Natural killer cell (primary cell): ENCODE results near the gene MYO1F. TPM values are rescaled to one million over a fixed set of nuclear protein-coding genes. Genes with fewer than 3 reads are reported as not detected.
"Not testable (repeated sequence)": the region's sequence is repeated elsewhere in the genome, so short reads cannot be mapped to it uniquely, and the experiment has no call there.

Experiments used
- ATAC-seq, 3 donors: fragments of 150-1000 bp in 2 of 3; fragments of 200-7000 bp in 1 of 3; cut with Tn5 transposase; 1 replicate in 1 of 3; 2 replicates in 2 of 3; pipeline ENCODE4 v1.10.0; 2021; ENCODE audit warnings: mild to moderate bottlenecking in 2 of 3, moderate library complexity in 2 of 3
- DNase-seq, 2 donors: peaks; one replicate each; pipeline versions ENCODE4 v3.0.0 to v3.0.0-alpha.2; 2013 to 2021; ENCODE audit warnings: mixed read lengths in 1 of 2
- H3K27ac ChIP-seq: one replicate; pipeline ENCODE4 v1.5.1; 2013; ENCODE audit warnings: mild to moderate bottlenecking, low read length
- H3K27me3 ChIP-seq: one replicate; pipeline ENCODE4 v1.6.1; 2013; ENCODE audit warnings: low read length; ENCODE audit not compliant: control insufficient read depth, insufficient read depth
- H3K36me3 ChIP-seq: one replicate; pipeline ENCODE4 v1.6.1; 2013; ENCODE audit warnings: low read length; ENCODE audit not compliant: control insufficient read depth, insufficient read depth
- H3K4me1 ChIP-seq: one replicate; pipeline ENCODE4 v1.6.1; 2013; ENCODE audit warnings: low read length; ENCODE audit not compliant: control insufficient read depth, insufficient read depth
- H3K4me3 ChIP-seq: one replicate; pipeline ENCODE4 v1.5.1; 2013; ENCODE audit warnings: low read length
- H3K9me3 ChIP-seq: one replicate; pipeline ENCODE4 v1.6.1; 2013; ENCODE audit warnings: low read length; ENCODE audit not compliant: control insufficient read depth, insufficient read depth
- H3K27ac Mint-ChIP-seq, 2 donors: one replicate each; pipeline ENCODE4 v1.8.0; 2022; ENCODE audit warnings: mild to moderate bottlenecking in 2 of 2, mixed read lengths in 2 of 2, moderate library complexity in 1 of 2
- H3K27me3 Mint-ChIP-seq, 2 donors: one replicate each; pipeline ENCODE4 v1.8.0; 2022; ENCODE audit warnings: low read depth in 2 of 2, mixed read lengths in 2 of 2
- H3K36me3 Mint-ChIP-seq: one replicate; pipeline ENCODE4 v1.8.0; 2022; ENCODE audit warnings: mixed read lengths
- H3K4me1 Mint-ChIP-seq, 2 donors: one replicate each; pipeline ENCODE4 v1.8.0; 2022; ENCODE audit warnings: mixed read lengths in 2 of 2
- H3K4me3 Mint-ChIP-seq: one replicate; pipeline ENCODE4 v1.8.0; 2022; ENCODE audit warnings: mild to moderate bottlenecking, moderate library complexity, mixed read lengths
- H3K9me3 Mint-ChIP-seq, 2 donors: one replicate each; pipeline ENCODE4 v1.8.0; 2022; ENCODE audit warnings: mixed read lengths in 2 of 2
- WGBS: methylation state at CpG from one replicate; pipeline ENCODE4 v1.1.7; 2013; ENCODE audit warnings: missing lambda C conversion rate; ENCODE audit not compliant: insufficient coverage; 5-methylcytosine and 5-hydroxymethylcytosine counted together
- intact Hi-C: fragments of 100-400 bp; cut with micrococcal nuclease; formaldehyde crosslinking; loops from one replicate; pipeline ENCODE4 v1.14.2; 2022
- total RNA-seq, 4 donors: library from RNA; stranded (reverse); fragments of 120-200 nt in 1 of 4; gene quantifications; one replicate each; pipeline versions ENCODE4 v1.2.3 to v1.2.4, GENCODE V29; 2013 to 2022
- TF ChIP-seq, protein P1 (sequence below): fragments of 200-600 bp; IDR thresholded peaks from one replicate; pipeline ENCODE4 v1.8.0; 2022; ENCODE audit warnings: antibody characterized with exemption

The MYO1F gene
- total RNA-seq, 3 donors from 2014 or later (not counting 1 experiment from before 2014, with no cell fraction given): 971 to 1,223 (median 1,014) TPM

DNA sequence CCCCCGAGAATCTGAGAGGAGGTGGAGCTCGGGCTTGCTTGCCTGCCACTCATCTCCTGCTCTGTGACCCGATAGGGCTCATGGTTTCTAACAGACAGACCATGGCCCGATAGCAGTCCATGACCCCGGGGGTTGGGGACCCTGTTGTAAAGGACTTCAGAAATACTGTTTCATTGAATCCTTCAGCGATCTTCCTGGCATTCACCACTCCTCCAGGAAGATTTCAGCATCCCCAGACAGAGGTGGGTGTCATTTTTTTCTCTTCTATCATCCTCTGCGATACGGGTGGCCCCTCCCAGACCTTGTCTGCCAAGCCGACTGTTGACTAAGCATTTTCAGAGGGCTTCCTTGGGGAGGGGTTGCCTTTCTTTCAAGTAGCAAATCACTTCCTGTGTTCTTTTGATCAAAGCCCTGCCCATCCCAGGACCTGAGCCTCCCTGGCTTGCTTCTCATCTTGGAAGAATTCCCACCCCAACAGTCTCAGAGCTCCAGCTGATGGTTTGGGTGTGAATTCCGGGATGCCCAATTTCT is 1.7 kb downstream of the MYO1F start:
- H3K9me3 ChIP-seq: no peaks in the 10 kb centered on the region
- intact Hi-C loops: loop anchor here (2.0 kb wide), 1 partner anchor 59 kb away; no protein-coding TSS in a partner anchor
- TF ChIP-seq, protein P1, sequence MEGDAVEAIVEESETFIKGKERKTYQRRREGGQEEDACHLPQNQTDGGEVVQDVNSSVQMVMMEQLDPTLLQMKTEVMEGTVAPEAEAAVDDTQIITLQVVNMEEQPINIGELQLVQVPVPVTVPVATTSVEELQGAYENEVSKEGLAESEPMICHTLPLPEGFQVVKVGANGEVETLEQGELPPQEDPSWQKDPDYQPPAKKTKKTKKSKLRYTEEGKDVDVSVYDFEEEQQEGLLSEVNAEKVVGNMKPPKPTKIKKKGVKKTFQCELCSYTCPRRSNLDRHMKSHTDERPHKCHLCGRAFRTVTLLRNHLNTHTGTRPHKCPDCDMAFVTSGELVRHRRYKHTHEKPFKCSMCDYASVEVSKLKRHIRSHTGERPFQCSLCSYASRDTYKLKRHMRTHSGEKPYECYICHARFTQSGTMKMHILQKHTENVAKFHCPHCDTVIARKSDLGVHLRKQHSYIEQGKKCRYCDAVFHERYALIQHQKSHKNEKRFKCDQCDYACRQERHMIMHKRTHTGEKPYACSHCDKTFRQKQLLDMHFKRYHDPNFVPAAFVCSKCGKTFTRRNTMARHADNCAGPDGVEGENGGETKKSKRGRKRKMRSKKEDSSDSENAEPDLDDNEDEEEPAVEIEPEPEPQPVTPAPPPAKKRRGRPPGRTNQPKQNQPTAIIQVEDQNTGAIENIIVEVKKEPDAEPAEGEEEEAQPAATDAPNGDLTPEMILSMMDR: peak; percentile 4
- ATAC-seq: peak; percentile 48 to 66 (median 49)
- Mint-ChIP-seq H3K4me3 (peak overlapping the region; percentile 91), H3K27me3 (no peaks in the 10 kb centered on the region), H3K36me3 (no peaks in the 10 kb centered on the region), H3K4me1 (peaks cover 69 to 84% of the 10 kb centered on the region in 2 donors), H3K27ac (peak overlapping the region; percentile 90 to 97), H3K9me3 (no peaks in the 10 kb centered on the region)
- DNase-seq: peak; percentile 47 to 78
- H3K27me3 ChIP-seq: no peaks in the 10 kb centered on the region
- peak overlapping the region; percentile 85 for H3K4me3 ChIP-seq
- H3K36me3 ChIP-seq: no peaks in the 10 kb centered on the region
- H3K4me1 ChIP-seq: peaks cover 85% of the 10 kb centered on the region
- WGBS: 32% methylated on average over 7 of the region's 10 CpGs
- H3K27ac ChIP-seq: peak overlapping the region; percentile 68

DNA sequence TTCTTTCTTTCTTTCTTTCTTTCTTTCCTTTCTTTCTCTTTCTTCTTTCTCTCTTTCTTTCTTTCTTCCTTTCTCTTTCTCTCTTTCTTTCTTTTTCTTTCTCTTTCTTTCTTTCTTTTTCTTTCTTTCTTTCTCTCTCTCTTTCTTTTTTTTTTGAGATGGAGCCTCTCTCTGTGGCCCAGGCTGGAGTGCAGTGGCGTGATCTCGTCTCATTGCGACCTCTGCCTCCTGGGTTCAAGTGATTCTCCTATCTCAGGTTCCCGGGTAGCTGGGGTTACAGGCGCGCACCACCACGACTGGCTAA is 2.7 kb downstream of the MYO1F start:
- not testable (repeated sequence) for ATAC-seq, H3K36me3 ChIP-seq, H3K27me3 ChIP-seq, DNase-seq, H3K9me3 Mint-ChIP-seq, H3K36me3 Mint-ChIP-seq, H3K9me3 ChIP-seq, H3K27me3 Mint-ChIP-seq
- Histone ChIP-seq H3K4me1 (peaks cover 86% of the 10 kb centered on the region), H3K27ac (peak overlapping the region; percentile 68), H3K4me3 (peak overlapping the region; percentile 85)
- H3K4me1 Mint-ChIP-seq: peaks cover 72 to 91% of the 10 kb centered on the region in 2 donors
- intact Hi-C loops: loop anchor here (2.0 kb wide), 1 partner anchor 58 kb away; no protein-coding TSS in a partner anchor
- H3K4me3 Mint-ChIP-seq: peak overlapping the region; percentile 91
- H3K27ac Mint-ChIP-seq: peak overlapping the region; percentile 90 to 97
- WGBS: 53% methylated on average over 7 of the region's 7 CpGs

DNA sequence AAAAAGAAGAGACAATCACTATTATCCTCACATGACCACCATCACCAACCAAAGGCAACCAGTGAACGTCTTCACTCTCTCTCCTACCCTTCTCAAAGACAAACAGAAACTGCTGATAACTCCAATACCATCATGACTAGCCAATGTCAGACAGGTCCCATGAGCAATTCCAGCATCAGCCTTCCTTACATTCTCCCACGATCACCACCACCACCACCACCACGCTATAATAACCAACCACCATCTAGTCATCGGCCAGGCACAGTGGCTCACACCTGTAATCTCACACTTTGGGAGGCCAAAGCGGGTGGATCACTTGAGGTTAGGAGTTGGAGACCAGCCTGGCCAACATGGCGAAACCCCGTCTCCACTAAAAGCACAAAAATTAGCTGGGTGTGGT is 3.9 kb downstream of the MYO1F start:
- Mint-ChIP-seq H3K4me3 (peak overlapping the region; percentile 91), H3K27me3 (no peaks in the 10 kb centered on the region), H3K27ac (peak overlapping the region; percentile 90 to 97), H3K4me1 (peaks cover 74 to 94% of the 10 kb centered on the region in 2 donors), H3K9me3 (no peaks in the 10 kb centered on the region), H3K36me3 (no peaks in the 10 kb centered on the region)
- DNase-seq: peak; percentile 47 to 65
- Histone ChIP-seq H3K4me3 (peak overlapping the region; percentile 42), H3K9me3 (no peaks in the 10 kb centered on the region), H3K27ac (peak overlapping the region; percentile 80), H3K36me3 (no peaks in the 10 kb centered on the region), H3K4me1 (peaks cover 86% of the 10 kb centered on the region), H3K27me3 (no peaks in the 10 kb centered on the region)
- ATAC-seq: peak; percentile 11 to 40 (median 21)
- intact Hi-C loops: no loop called here
- TF ChIP-seq, protein P1: no peak
- WGBS: 29% methylated on average over 7 of the region's 7 CpGs

DNA sequence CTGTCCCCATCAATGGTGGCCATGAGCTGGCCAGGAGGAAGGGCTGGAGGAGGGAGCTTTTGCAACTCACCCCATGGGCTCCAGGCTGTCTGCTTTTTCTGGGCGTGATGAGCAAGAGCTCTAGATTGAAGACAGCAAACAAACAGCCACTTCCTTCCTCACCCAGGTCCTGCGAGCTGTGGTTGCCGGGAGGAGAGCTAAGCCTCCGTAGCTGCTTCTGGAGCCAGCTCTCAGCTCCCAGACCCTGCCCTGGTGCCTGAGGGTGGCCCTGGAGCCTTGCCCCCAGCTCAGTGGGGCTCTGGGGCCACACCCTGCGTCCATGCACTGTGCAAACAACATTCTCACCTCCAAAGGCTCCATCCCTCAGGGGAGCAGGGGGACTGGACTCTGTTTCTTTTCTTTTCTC is 6.2 kb downstream of the MYO1F start:
- Histone ChIP-seq H3K36me3 (no peaks in the 10 kb centered on the region), H3K27me3 (no peaks in the 10 kb centered on the region), H3K4me3 (peak overlapping the region; percentile 25), H3K9me3 (no peaks in the 10 kb centered on the region), H3K4me1 (peaks cover 96% of the 10 kb centered on the region), H3K27ac (peak overlapping the region; percentile 55)
- peak overlapping the region; percentile 91 for H3K4me3 Mint-ChIP-seq
- H3K9me3 Mint-ChIP-seq: no peaks in the 10 kb centered on the region
- TF ChIP-seq, protein P1: no peak
- intact Hi-C loops: no loop called here
- no peaks in the 10 kb centered on the region for H3K36me3 Mint-ChIP-seq
- no peaks in the 10 kb centered on the region for H3K27me3 Mint-ChIP-seq
- peak; percentile 24 to 56 (median 38) for ATAC-seq
- under 1% methylated on average over 5 of the region's 5 CpGs for WGBS
- peaks cover 82 to 87% of the 10 kb centered on the region in 2 donors for H3K4me1 Mint-ChIP-seq
- peak; percentile 69 to 82 for DNase-seq
- H3K27ac Mint-ChIP-seq: peak overlapping the region; percentile 90 to 97
